LHCN-M2 (cell line): ENCODE data around the gene TFF1. TPM values are rescaled to one million over a fixed set of nuclear protein-coding genes. Genes with fewer than 3 reads are reported as not detected.

Source experiments
- DNase-seq: peaks from one replicate; pipeline ENCODE4 v3.0.0-alpha.2; 2012; ENCODE audit warnings: low read depth
- total RNA-seq: library from RNA; depleted of rRNA; stranded (reverse); fragments of >200 nt; gene quantifications from 2 replicates; pipeline ENCODE4 v1.2.3, GENCODE V29; 2014

Gene TFF1
- total RNA-seq, 1 experiment from 2014 or later = not detected

- no peak for DNase-seq
Observed at GRCh38 chr21:42362700-42363099, 3.6 kb downstream of the TFF1 start.

GRCh38 chr21:42362198-42362597 is 4.1 kb downstream of the TFF1 start:
- DNase-seq = no peak

GRCh38 chr21:42361286-42361685 is 5.0 kb downstream of the TFF1 start:
- DNase-seq = no peak

GRCh38 chr21:42360317-42360716 is 6.0 kb downstream of the TFF1 start:
- no peak for DNase-seq

- DNase-seq = no peak
Observed at GRCh38 chr21:42358937-42359336, 7.4 kb downstream of the TFF1 start.

- DNase-seq = no peak
Observed at GRCh38 chr21:42358261-42358660, 8.1 kb downstream of the TFF1 start.

- no peak for DNase-seq
Observed at GRCh38 chr21:42357307-42357706, 9.0 kb downstream of the TFF1 start.

GRCh38 chr21:42356650-42357049 is 9.7 kb downstream of the TFF1 start:
- DNase-seq = no peak

GRCh38 chr21:42356046-42356445 is 10.3 kb downstream of the TFF1 start:
- no peak for DNase-seq

- DNase-seq = no peak
Observed at GRCh38 chr21:42353623-42354022, 12.7 kb downstream of the TFF1 start.

GRCh38 chr21:42352441-42353095 is 13.8 kb downstream of the TFF1 start:
- no peak for DNase-seq

- DNase-seq = no peak
Observed at GRCh38 chr21:42351626-42352440, 14.5 kb downstream of the TFF1 start.

GRCh38 chr21:42350927-42351426 is 15.4 kb downstream of the TFF1 start, which contains the start of gene TFF2:
TFF2 (minus strand) TSS chr21:42350994; CDS start chr21:42350957, 37 bp downstream.
- no peak for DNase-seq

- no peak for DNase-seq
Observed at GRCh38 chr21:42350318-42350910, 15.9 kb downstream of the TFF1 start.

GRCh38 chr21:42349420-42350317 is 16.7 kb downstream of the TFF1 start:
- no peak for DNase-seq

GRCh38 chr21:42348762-42349161 is 17.6 kb downstream of the TFF1 start:
- no peak for DNase-seq

- no peak for DNase-seq
Observed at GRCh38 chr21:42347601-42348327, 18.6 kb downstream of the TFF1 start.

GRCh38 chr21:42346866-42347600 is 19.3 kb downstream of the TFF1 start:
- no peak for DNase-seq

GRCh38 chr21:42346441-42346840 is 19.9 kb downstream of the TFF1 start:
- DNase-seq = no peak

GRCh38 chr21:42344631-42345030 is 21.7 kb downstream of the TFF1 start:
- DNase-seq = no peak
